Osteoblast (primary cell): Measurements from ENCODE around the gene SLC24A3. TPM values are rescaled to one million over a fixed set of nuclear protein-coding genes. Genes with fewer than 3 reads are reported as not detected.

Experiments
- DNase-seq: peaks from one replicate; pipeline ENCODE4 v3.0.0; 2011; ENCODE audit warnings: low spot score, mixed read lengths; ENCODE audit not compliant: insufficient read length; ENCODE audit errors: missing footprints
- H2AFZ ChIP-seq: 2 replicates; pipeline ENCODE4 v1.6.0; 2011; ENCODE audit warnings: mild to moderate bottlenecking, low read length
- H3K27ac ChIP-seq: 2 replicates; pipeline ENCODE4 v1.5.1; 2011; ENCODE audit warnings: mild to moderate bottlenecking, low read depth, low read length, moderate library complexity
- H3K27me3 ChIP-seq: 2 replicates; pipeline ENCODE4 v1.6.0; 2012; ENCODE audit warnings: mild to moderate bottlenecking, control low read depth, inconsistent platforms, low read length, moderate library complexity; ENCODE audit not compliant: insufficient read depth
- H3K36me3 ChIP-seq: 2 replicates; pipeline ENCODE4 v1.5.1; 2011; ENCODE audit warnings: mild to moderate bottlenecking, low read length, control low read depth, moderate library complexity; ENCODE audit not compliant: insufficient read depth
- H3K4me1 ChIP-seq: 2 replicates; pipeline ENCODE4 v1.5.1; 2011; ENCODE audit warnings: mild to moderate bottlenecking, low read length, control low read depth, moderate library complexity; ENCODE audit not compliant: insufficient read depth
- H3K4me2 ChIP-seq: 2 replicates; pipeline ENCODE4 v1.6.0; 2011; ENCODE audit warnings: mild to moderate bottlenecking, low read length; ENCODE audit not compliant: insufficient read depth
- H3K4me3 ChIP-seq: fragments of 200-600 bp; sonication (generic); 3 replicates; pipeline ENCODE4 v1.5.1; 2012; ENCODE audit warnings: mild to moderate bottlenecking, low read length, inconsistent platforms; ENCODE audit not compliant: insufficient read depth
- H3K79me2 ChIP-seq: 2 replicates; pipeline ENCODE4 v1.6.0; 2012; ENCODE audit warnings: mild to moderate bottlenecking, low read length, control low read depth, inconsistent platforms; ENCODE audit not compliant: insufficient read depth
- H3K9me3 ChIP-seq: 2 replicates; pipeline ENCODE4 v1.5.1; 2011; ENCODE audit warnings: low read depth, low read length, control low read depth
- H4K20me1 ChIP-seq: 2 replicates; pipeline ENCODE4 v1.6.0; 2012; ENCODE audit warnings: mild to moderate bottlenecking, low read length, control low read depth; ENCODE audit not compliant: insufficient read depth
- CTCF ChIP-seq: IDR thresholded peaks from 2 replicates; pipeline ENCODE4 v1.5.1; 2011; ENCODE audit warnings: mild to moderate bottlenecking, low read depth, low read length, moderate library complexity; ENCODE audit errors: extremely low read depth
- total RNA-seq: library from RNA; depleted of rRNA; stranded (reverse); fragments of >200 nt; gene quantifications from 2 replicates; pipeline ENCODE4 v1.2.3, GENCODE V29; 2012

SLC24A3 gene
- total RNA-seq, 1 donor, result 1.1 TPM

GRCh38 chr20:19414600-19414999 lies 202.2 kb downstream of the SLC24A3 start:
- no peak for TF ChIP-seq CTCF
- Histone ChIP-seq H4K20me1 (no peaks in the 10 kb centered on the region), H3K9me3 (no peaks in the 10 kb centered on the region), H3K27me3 (no peaks in the 10 kb centered on the region), H3K4me2 (no peak overlapping the region), H2AFZ (no peak overlapping the region), H3K27ac (no peak overlapping the region), H3K79me2 (no peaks in the 10 kb centered on the region), H3K4me1 (no peaks in the 10 kb centered on the region), H3K36me3 (no peaks in the 10 kb centered on the region), H3K4me3 (no peak overlapping the region)
- DNase-seq, result no peak

GRCh38 chr20:19415786-19416185 lies 203.3 kb downstream of the SLC24A3 start:
- Histone ChIP-seq H3K79me2 (no peaks in the 10 kb centered on the region), H3K4me1 (no peaks in the 10 kb centered on the region), H3K27me3 (no peaks in the 10 kb centered on the region), H4K20me1 (no peaks in the 10 kb centered on the region), H3K36me3 (no peaks in the 10 kb centered on the region), H3K4me3 (no peak overlapping the region), H2AFZ (no peak overlapping the region), H3K27ac (no peak overlapping the region), H3K4me2 (no peak overlapping the region), H3K9me3 (no peaks in the 10 kb centered on the region)
- no peak for TF ChIP-seq CTCF
- no peak for DNase-seq

- H3K27ac ChIP-seq, result no peak overlapping the region
- H3K4me1 ChIP-seq, result no peaks in the 10 kb centered on the region
- TF ChIP-seq CTCF, result no peak
- no peak overlapping the region for H2AFZ ChIP-seq
- H3K9me3 ChIP-seq, result no peaks in the 10 kb centered on the region
- no peaks in the 10 kb centered on the region for H4K20me1 ChIP-seq
- H3K27me3 ChIP-seq, result no peaks in the 10 kb centered on the region
- no peaks in the 10 kb centered on the region for H3K36me3 ChIP-seq
- no peak for DNase-seq
- H3K79me2 ChIP-seq, result no peaks in the 10 kb centered on the region
- H3K4me3 ChIP-seq, result no peak overlapping the region
- no peak overlapping the region for H3K4me2 ChIP-seq
Measured at GRCh38 chr20:19416627-19417026, 204.2 kb downstream of the SLC24A3 start.

- H3K9me3 ChIP-seq, result no peaks in the 10 kb centered on the region
- H3K79me2 ChIP-seq, result no peaks in the 10 kb centered on the region
- H2AFZ ChIP-seq, result no peak overlapping the region
- no peaks in the 10 kb centered on the region for H3K4me1 ChIP-seq
- no peak overlapping the region for H3K4me3 ChIP-seq
- TF ChIP-seq CTCF, result no peak
- H4K20me1 ChIP-seq, result no peaks in the 10 kb centered on the region
- H3K27me3 ChIP-seq, result no peaks in the 10 kb centered on the region
- H3K4me2 ChIP-seq, result no peak overlapping the region
- no peak overlapping the region for H3K27ac ChIP-seq
- no peaks in the 10 kb centered on the region for H3K36me3 ChIP-seq
- no peak for DNase-seq
Measured at GRCh38 chr20:19419396-19419795, 207.0 kb downstream of the SLC24A3 start.
